AG09319 (cell line): ENCODE results near the gene NOCT.
"Not testable (repeated sequence)": the region's sequence is repeated elsewhere in the genome, so short reads cannot be mapped to it uniquely, and the experiment has no call there.

ENCODE experiments used
- DNase-seq: peaks from one replicate; pipeline ENCODE4 v3.0.0-alpha.2; 2010; ENCODE audit warnings: low read depth; ENCODE audit errors: extremely low read depth
- TF ChIP-seq, protein P1 (sequence below): IDR thresholded peaks from 2 replicates; pipeline ENCODE4 v1.5.1; 2011; ENCODE audit warnings: low read depth, mild to moderate bottlenecking, inconsistent platforms, low read length, moderate library complexity

Gene NOCT

DNA sequence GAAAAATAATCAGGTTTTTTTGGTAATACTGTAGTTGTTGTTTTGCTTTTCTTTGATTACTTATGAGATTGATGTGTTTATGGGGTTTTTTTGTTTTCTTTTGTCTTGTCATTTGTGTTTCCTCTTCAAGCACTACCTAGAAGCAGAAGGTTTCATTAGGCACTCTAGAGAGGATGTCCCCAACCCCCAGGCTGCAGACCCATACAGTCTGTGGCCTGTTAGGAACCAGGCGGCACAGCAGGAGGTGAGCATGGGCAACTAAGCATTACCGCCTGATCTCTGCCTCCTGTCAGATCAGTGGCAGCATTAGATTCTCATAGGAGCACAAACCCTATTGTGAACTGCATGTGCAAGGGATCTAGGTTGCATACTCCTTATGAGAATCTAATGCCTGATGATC lies 22.9 kb upstream of the NOCT start:
- no peak for DNase-seq
- TF ChIP-seq, protein P1, sequence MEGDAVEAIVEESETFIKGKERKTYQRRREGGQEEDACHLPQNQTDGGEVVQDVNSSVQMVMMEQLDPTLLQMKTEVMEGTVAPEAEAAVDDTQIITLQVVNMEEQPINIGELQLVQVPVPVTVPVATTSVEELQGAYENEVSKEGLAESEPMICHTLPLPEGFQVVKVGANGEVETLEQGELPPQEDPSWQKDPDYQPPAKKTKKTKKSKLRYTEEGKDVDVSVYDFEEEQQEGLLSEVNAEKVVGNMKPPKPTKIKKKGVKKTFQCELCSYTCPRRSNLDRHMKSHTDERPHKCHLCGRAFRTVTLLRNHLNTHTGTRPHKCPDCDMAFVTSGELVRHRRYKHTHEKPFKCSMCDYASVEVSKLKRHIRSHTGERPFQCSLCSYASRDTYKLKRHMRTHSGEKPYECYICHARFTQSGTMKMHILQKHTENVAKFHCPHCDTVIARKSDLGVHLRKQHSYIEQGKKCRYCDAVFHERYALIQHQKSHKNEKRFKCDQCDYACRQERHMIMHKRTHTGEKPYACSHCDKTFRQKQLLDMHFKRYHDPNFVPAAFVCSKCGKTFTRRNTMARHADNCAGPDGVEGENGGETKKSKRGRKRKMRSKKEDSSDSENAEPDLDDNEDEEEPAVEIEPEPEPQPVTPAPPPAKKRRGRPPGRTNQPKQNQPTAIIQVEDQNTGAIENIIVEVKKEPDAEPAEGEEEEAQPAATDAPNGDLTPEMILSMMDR: no peak

DNA sequence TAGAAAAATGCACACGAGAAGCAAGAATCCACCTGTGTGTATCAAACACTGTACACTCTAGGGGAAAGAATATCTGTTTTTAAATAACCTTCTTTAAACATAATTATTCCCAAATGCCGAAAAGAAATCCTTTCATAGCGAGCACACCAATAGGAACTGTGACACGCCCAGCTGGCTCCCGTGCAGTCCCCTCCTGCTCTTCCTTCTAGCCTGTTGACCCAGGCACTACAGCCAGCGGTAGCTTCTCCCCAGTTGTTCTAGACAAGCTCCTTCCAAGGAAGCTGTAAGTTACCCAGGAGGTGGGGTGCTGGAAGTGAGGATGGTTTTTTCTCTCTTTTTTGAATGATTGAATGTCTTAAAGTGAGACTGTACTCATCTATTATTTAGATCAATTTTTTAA lies 19.5 kb upstream of the NOCT start:
- no peak for DNase-seq
- TF ChIP-seq, protein P1: no peak

- no peak for DNase-seq
- TF ChIP-seq, protein P1: no peak
Observed at GRCh38 chr4:138999666-139000065, 15.9 kb upstream of the NOCT start.

GRCh38 chr4:139000134-139000533 lies 15.4 kb upstream of the NOCT start:
- DNase-seq: not testable (repeated sequence)

- DNase-seq: not testable (repeated sequence)
Observed at GRCh38 chr4:139001430-139001829, 14.2 kb upstream of the NOCT start.

- not testable (repeated sequence) for DNase-seq
Observed at GRCh38 chr4:139003668-139004067, 11.9 kb upstream of the NOCT start.

- no peak for DNase-seq
- TF ChIP-seq, protein P1: no peak
Observed at GRCh38 chr4:139005774-139006173, 9.8 kb upstream of the NOCT start.

DNA sequence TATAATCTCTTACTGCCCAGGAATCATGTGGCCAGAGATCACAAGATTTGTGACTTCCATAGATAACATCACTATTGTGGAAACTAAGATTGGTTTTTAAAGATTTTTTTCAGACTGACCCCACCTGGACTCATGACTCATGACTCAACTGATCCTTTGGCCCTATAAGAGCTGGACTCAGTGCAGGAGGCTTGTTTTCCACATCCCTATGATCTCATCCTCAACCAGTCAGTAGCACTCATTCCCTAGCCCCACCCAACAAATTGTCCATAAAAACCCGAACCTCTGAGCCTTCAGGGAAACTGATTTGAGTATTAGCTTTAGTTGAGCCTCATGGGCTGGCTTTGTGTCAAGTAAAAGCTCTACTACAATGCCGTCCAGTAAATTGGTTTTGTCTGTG lies 7.9 kb upstream of the NOCT start:
- TF ChIP-seq, protein P1: no peak
- DNase-seq: no peak

- DNase-seq: not testable (repeated sequence)
Observed at GRCh38 chr4:139008278-139008677, 7.3 kb upstream of the NOCT start.

- TF ChIP-seq, protein P1: no peak
Observed at GRCh38 chr4:139009702-139010101, 5.9 kb upstream of the NOCT start.

More at GRCh38 chr4:139009702-139010101, 5.9 kb upstream of the NOCT start:
- no peak for DNase-seq
